B cell (primary cell): ENCODE data around the gene CCDC24. TPM values are rescaled to one million over a fixed set of nuclear protein-coding genes. Genes with fewer than 3 reads are reported as not detected.
A peak's percentile ranks its signal among the peaks of the same experiment; 100 is the strongest.

Source experiments
- ATAC-seq: fragments of 200-7000 bp; cut with Tn5 transposase; one replicate; pipeline ENCODE4 v1.10.0; 2021; ENCODE audit warnings: low read depth, mild to moderate bottlenecking, moderate number of reproducible peaks, moderate library complexity
- CTCF ChIA-PET: fragments of 350-600 bp; sonication (Branson Sonifier 250); formaldehyde crosslinking; loops from one replicate; lab custom pipeline; 2021; ENCODE audit warnings: antibody characterized with exemption, inconsistent platforms; lab: Charles Lee
- POLR2A ChIA-PET: fragments of 350-600 bp; sonication (Branson Sonifier 250); formaldehyde crosslinking; loops from one replicate; lab custom pipeline; 2021; ENCODE audit warnings: antibody characterized with exemption; lab: Charles Lee
- DNase-seq: peaks from one replicate; pipeline ENCODE4 v3.0.0; 2013
- H2AFZ ChIP-seq: 2 replicates; pipeline ENCODE4 v1.6.1; 2012; ENCODE audit warnings: mild to moderate bottlenecking, low read depth, low read length; ENCODE audit not compliant: insufficient read depth, poor library complexity, severe bottlenecking
- H3K27ac ChIP-seq, 2 donors: 1 replicate in 1 of 2; 2 replicates in 1 of 2; pipeline ENCODE4 v1.5.1; 2012 to 2013; ENCODE audit warnings: low read length in 2 of 2, mild to moderate bottlenecking in 2 of 2, moderate library complexity in 1 of 2
- H3K27me3 ChIP-seq, 4 experiments: fragments of 200-600 bp in 1 of 4; sonication (generic) in 1 of 4; replicated peaks in 1 of 4; 1 replicate in 2 of 4; 2 replicates in 2 of 4; pipeline versions ENCODE4 v1.6.1 to v1.7.0; 2013 to 2016; ENCODE audit warnings: low read length in 3 of 4, mild to moderate bottlenecking in 2 of 4, mixed read lengths in 1 of 4, moderate library complexity in 1 of 4; ENCODE audit not compliant: insufficient read depth in 4 of 4, control insufficient read depth in 3 of 4; ENCODE audit errors: control extremely low read depth in 1 of 4
- H3K36me3 ChIP-seq, 2 experiments: replicated peaks in 1 of 2; 1 replicate in 1 of 2; 2 replicates in 1 of 2; pipeline versions ENCODE4 v1.6.1 to v1.7.1; 2013; ENCODE audit warnings: low read length in 1 of 2; ENCODE audit not compliant: insufficient read depth in 2 of 2, control insufficient read depth in 1 of 2; ENCODE audit errors: control extremely low read depth in 1 of 2, extremely low read depth in 1 of 2
- H3K4me1 ChIP-seq, 2 donors: fragments of 200-600 bp in 1 of 2; sonication (generic) in 1 of 2; 1 replicate in 1 of 2; 2 replicates in 1 of 2; pipeline versions ENCODE4 v1.5.1 to v1.6.1; 2013 to 2017; ENCODE audit warnings: low read length in 2 of 2; ENCODE audit not compliant: control insufficient read depth in 2 of 2, insufficient read depth in 2 of 2
- H3K4me2 ChIP-seq: replicated peaks from 2 replicates; pipeline ENCODE3; 2012; ENCODE audit warnings: mild to moderate bottlenecking, low read depth, low read length; ENCODE audit not compliant: poor library complexity, severe bottlenecking
- H3K4me3 ChIP-seq, 5 experiments: fragments of 200-600 bp in 1 of 5; sonication (generic) in 1 of 5; 1 replicate in 3 of 5; 2 replicates in 2 of 5; pipeline versions ENCODE4 v1.5.1 to v1.7.0; 2011 to 2016; ENCODE audit warnings: low read length in 4 of 5, mild to moderate bottlenecking in 4 of 5, low read depth in 2 of 5, control low read depth in 1 of 5, moderate library complexity in 1 of 5; ENCODE audit not compliant: insufficient read depth in 1 of 5; ENCODE audit errors: control extremely low read depth in 1 of 5, extremely low read depth in 1 of 5
- H3K79me2 ChIP-seq: fragments of 200-600 bp; sonication (generic); one replicate; pipeline ENCODE4 v1.6.0; 2016; ENCODE audit warnings: low read length; ENCODE audit not compliant: control insufficient read depth, insufficient read depth
- H3K9ac ChIP-seq: fragments of 200-600 bp; sonication (generic); 2 replicates; pipeline ENCODE4 v1.6.1; 2017; ENCODE audit warnings: mild to moderate bottlenecking, low read length, moderate library complexity
- H3K9me3 ChIP-seq, 3 donors: one replicate each; pipeline versions ENCODE4 v1.6.1 to v1.7.1; 2013; ENCODE audit warnings: low read length in 2 of 3; ENCODE audit not compliant: control insufficient read depth in 2 of 3, insufficient read depth in 1 of 3; ENCODE audit errors: control extremely low read depth in 1 of 3
- H4K20me1 ChIP-seq: 2 replicates; pipeline ENCODE4 v1.6.0; 2012; ENCODE audit warnings: mild to moderate bottlenecking, low read length; ENCODE audit not compliant: insufficient read depth, control insufficient read depth, poor library complexity, severe bottlenecking
- H3K27ac Mint-ChIP-seq: one replicate; pipeline ENCODE4 v1.8.0; 2021; ENCODE audit warnings: mixed read lengths
- H3K27me3 Mint-ChIP-seq: one replicate; pipeline ENCODE4 v1.8.0; 2021; ENCODE audit warnings: mixed read lengths
- H3K4me1 Mint-ChIP-seq: one replicate; pipeline ENCODE4 v1.8.0; 2021; ENCODE audit warnings: mixed read lengths
- H3K4me3 Mint-ChIP-seq: one replicate; pipeline ENCODE4 v1.8.0; 2021; ENCODE audit warnings: mixed read lengths
- H3K9me3 Mint-ChIP-seq: one replicate; pipeline ENCODE4 v1.8.0; 2022; ENCODE audit warnings: mixed read lengths; ENCODE audit not compliant: insufficient read depth
- CTCF ChIP-seq: fragments of 200-600 bp; IDR thresholded peaks from one replicate; pipeline ENCODE4 v1.8.0; 2022; ENCODE audit warnings: antibody characterized with exemption, mild to moderate bottlenecking
- EZH2 ChIP-seq: IDR thresholded peaks from 2 replicates; pipeline ENCODE4 v1.6.1; 2012; ENCODE audit warnings: borderline replicate concordance, low read depth, mild to moderate bottlenecking, moderate library complexity, low read length; ENCODE audit not compliant: insufficient read depth, poor library complexity, severe bottlenecking
- WGBS: methylation state at CpG from one replicate; pipeline ENCODE4 v1.1.5; 2013; ENCODE audit warnings: missing lambda C conversion rate; ENCODE audit not compliant: insufficient coverage; 5-methylcytosine and 5-hydroxymethylcytosine counted together
- intact Hi-C: fragments of 100-400 bp; cut with micrococcal nuclease; formaldehyde crosslinking; loops from one replicate; pipeline ENCODE4 v1.10.0; 2022
- polyA plus RNA-seq: library from polyadenylated mRNA; depleted of rRNA; stranded (reverse); fragments of >200 nt; gene quantifications from 2 replicates; pipeline ENCODE4 v1.2.3, GENCODE V29; 2012
- total RNA-seq, 2 donors: library from RNA; stranded (reverse); fragments of 120-200 nt in 1 of 2; gene quantifications; 1 replicate in 1 of 2; 2 replicates in 1 of 2; pipeline versions ENCODE4 v1.2.3 to v1.2.4, GENCODE V29; 2013 to 2022

The CCDC24 gene
- total and polyA plus RNA-seq, 2 donors (not counting 1 experiment from before 2014, with no cell fraction given) = 10.1 to 18.4 TPM

- Histone ChIP-seq H3K79me2 (peaks cover 23% of the 10 kb centered on the region), H3K27me3 (no peaks in the 10 kb centered on the region), H3K4me2 (peak overlapping the region; percentile 96), H3K4me3 (peak overlapping the region in 3 of 5 experiments; percentile 62 to 93 (median 83)), H3K9me3 (no peaks in the 10 kb centered on the region), H4K20me1 (peaks cover 8% of the 10 kb centered on the region), H3K36me3 (peaks cover 0 to 10% of the 10 kb centered on the region in 2 experiments), H3K9ac (peak overlapping the region; percentile 81), H3K27ac (no peak overlapping the region), H3K4me1 (peaks cover 17 to 30% of the 10 kb centered on the region in 2 donors), H2AFZ (peak overlapping the region; percentile 81)
- Mint-ChIP-seq H3K27me3 (no peaks in the 10 kb centered on the region), H3K27ac (no peak overlapping the region), H3K4me3 (peak overlapping the region; percentile 95), H3K9me3 (no peaks in the 10 kb centered on the region), H3K4me1 (peaks cover 34% of the 10 kb centered on the region)
- TF ChIP-seq EZH2 (no peak), CTCF (no peak)
- ATAC-seq (no peak), DNase-seq (no peak)
- POLR2A ChIA-PET = interaction anchor here (0.7 kb wide), 1 partner anchor 10 kb away, joined by 4 read pairs; no protein-coding TSS in a partner anchor
- intact Hi-C loops = loop anchor here (1.0 kb wide), 2 partner anchors 23 to 319 kb away; partner anchors contain the start of genes IPO13 and KDM4A
- 63% methylated on average over 6 of the region's 7 CpGs for WGBS
- CTCF ChIA-PET = interaction anchor here (0.7 to 1.7 kb wide), 3 partner anchors 23 to 36 kb away, joined by 3 to 4 read pairs (median 4); partner anchors contain the start of genes ARTN and IPO13
These were observed 22.0 kb upstream of the CCDC24 start for GRCh38 chr1:43969416-43969745.

GRCh38 chr1:43969746-43970466 is 21.5 kb upstream of the CCDC24 start, which contains the start of gene DPH2:
DPH2 (plus strand) TSS chr1:43970010; CDS start chr1:43970176, 166 bp downstream.
- Histone ChIP-seq H3K27ac (peak within 1 kb of the TSS in 1 of 2 donors; percentile 60), H3K27me3 (no peaks in the 10 kb centered on the region), H3K4me2 (peak within 1 kb of the TSS; percentile 96), H2AFZ (peak within 1 kb of the TSS; percentile 81), H3K9ac (peak within 1 kb of the TSS; percentile 81), H3K4me1 (peaks cover 17 to 30% of the 10 kb centered on the region in 2 donors), H3K36me3 (peaks cover 0 to 10% of the 10 kb centered on the region in 2 experiments), H3K79me2 (peaks cover 23% of the 10 kb centered on the region), H3K9me3 (no peaks in the 10 kb centered on the region), H4K20me1 (peaks cover 10% of the 10 kb centered on the region), H3K4me3 (peak within 1 kb of the TSS; percentile 62 to 96 (median 92))
- CTCF ChIA-PET = interaction anchor here (0.7 to 1.7 kb wide), 4 partner anchors 23 to 36 kb away, joined by 3 to 4 read pairs (median 4); partner anchors contain the start of genes ARTN and IPO13
- ATAC-seq = peak; percentile 85
- H3K9me3 Mint-ChIP-seq = no peaks in the 10 kb centered on the region
- POLR2A ChIA-PET = interaction anchor here (0.6 to 0.7 kb wide), 2 partner anchors 10 to 23 kb away, joined by 3 to 4 read pairs; partner anchors contain the start of gene IPO13
- WGBS = 2% methylated on average over 42 of the region's 47 CpGs
- intact Hi-C loops = loop anchor here (1.0 to 10.0 kb wide), 4 partner anchors 24 to 1515 kb away; partner anchors contain the start of genes IPO13, KDM4A, PPCS and ST3GAL3
- TF ChIP-seq EZH2 = no peak
- no peak for TF ChIP-seq CTCF
- no peaks in the 10 kb centered on the region for H3K27me3 Mint-ChIP-seq
- H3K27ac Mint-ChIP-seq = peak within 1 kb of the TSS; percentile 79
- H3K4me1 Mint-ChIP-seq = peaks cover 37% of the 10 kb centered on the region
- peak within 1 kb of the TSS; percentile 95 for H3K4me3 Mint-ChIP-seq
- DNase-seq = peak; percentile 95
